GM12874 (cell line): ENCODE results near the gene PLAC9.

Experiments
- CTCF ChIP-seq: IDR thresholded peaks from 2 replicates; pipeline ENCODE4 v1.5.1; 2011; ENCODE audit warnings: low read depth, mild to moderate bottlenecking, control low read depth, low read length, moderate library complexity; ENCODE audit not compliant: insufficient read depth

Gene PLAC9

DNA sequence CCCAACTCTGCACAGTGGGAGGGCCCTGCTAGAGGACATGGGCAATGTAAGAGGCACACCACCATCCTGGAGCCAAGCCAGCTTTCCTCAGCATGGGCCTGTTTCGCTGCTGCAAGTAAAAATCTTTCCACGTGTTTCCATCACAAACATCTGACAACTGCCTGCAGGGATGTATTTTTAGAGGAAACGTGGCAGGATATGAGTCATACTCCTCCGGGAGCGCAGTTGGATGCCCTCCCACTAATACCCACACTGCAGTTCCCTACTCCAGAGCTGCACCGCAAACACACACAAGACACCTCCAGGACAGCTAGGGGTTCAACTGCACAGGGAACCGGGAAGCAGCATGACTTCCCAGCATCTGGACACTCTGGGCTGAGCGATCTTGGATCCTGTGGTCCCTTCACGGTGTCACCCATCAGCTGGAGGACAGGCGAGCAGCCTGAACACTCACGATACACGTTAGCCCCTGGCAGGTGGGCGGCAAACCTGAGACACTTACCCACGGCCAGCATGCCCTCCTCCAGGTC, 26.1 kb downstream of the PLAC9 start:
- no peak for TF ChIP-seq CTCF

GRCh38 chr10:80159166-80159873, 26.8 kb downstream of the PLAC9 start:
- no peak for TF ChIP-seq CTCF

DNA sequence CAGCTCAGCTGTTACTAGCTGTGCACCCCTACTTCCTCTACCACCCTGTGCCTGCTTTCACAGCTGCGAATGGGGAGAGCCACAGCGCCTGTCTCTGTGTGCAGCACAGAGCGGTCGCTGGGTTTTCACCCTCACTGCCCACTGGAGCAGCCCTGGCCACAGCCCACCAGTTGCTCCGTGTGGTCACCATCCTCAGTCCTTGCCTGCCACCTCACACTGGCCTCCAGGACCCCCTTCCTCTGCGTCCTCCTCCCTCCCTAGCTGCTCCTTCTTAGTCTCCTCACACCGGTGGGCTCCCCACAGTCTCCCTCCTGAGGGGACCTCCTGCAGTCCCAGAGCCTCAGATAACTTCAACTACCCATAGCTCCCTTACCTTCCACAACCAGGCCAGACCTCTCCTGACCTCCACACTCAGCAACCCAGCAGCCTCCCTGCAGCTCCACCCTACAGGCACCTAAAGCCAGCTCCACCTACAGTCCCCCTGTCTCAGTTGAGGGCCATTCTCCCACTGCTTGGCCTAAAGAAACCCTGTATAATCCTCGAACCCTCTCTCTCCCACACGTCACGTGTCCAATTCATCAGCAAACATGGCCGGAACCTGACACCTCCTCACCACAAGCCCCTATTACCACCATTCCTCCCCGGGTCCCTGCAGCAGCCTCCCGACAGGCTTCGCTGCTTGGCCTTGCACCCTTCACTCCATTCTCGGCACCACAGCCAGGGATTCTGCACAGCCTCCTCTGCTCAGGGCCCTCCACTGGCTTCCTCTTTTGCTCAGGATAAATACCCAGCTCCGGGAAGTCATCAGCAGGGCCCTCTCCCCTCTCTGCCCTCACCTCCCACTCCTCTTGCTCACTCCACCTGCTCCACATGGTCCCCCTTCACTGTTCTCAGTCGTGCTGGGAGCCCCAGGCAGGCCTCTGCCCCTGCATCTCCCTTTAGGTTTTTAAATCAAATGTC, 28.1 kb downstream of the PLAC9 start:
- TF ChIP-seq CTCF: no peak

DNA sequence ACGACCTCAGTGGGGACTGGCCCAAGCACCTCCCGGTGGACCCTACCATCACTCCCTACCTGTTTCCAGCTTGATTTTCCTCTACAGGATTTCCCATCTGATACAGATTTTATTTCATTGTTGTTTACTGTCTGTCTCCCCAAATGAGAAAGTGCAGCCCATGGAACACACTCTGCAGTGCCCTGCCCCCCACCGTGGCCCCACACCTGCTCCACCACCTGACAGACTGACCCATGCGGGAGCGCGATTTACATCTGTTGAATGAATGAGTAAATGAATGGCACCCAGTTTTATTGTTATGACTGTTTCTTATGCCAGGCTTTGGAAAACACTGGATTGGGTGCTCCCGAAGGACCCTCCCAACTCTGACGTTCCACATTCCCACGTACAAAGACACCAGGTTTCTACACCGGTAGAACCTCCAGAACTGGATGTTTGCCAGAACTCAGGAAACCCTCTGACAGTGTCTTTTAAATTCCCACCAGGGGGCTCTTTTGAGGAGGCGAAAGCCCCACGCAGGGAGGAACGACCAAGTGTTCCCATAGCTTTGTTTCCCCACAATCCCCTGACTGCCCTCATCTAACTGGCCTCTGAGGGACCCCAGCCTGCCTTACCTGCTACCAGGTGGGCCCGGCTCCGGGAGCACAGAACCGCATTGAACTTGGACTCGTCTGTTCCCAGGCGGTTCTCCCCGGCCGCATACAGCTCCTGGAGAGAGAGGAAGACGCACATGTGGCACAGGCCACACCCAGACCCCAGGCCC, 29.0 kb downstream of the PLAC9 start:
- no peak for TF ChIP-seq CTCF

GRCh38 chr10:80163741-80164341, 31.3 kb downstream of the PLAC9 start:
- no peak for TF ChIP-seq CTCF

- no peak for TF ChIP-seq CTCF
Observed at GRCh38 chr10:80164596-80164995, 32.1 kb downstream of the PLAC9 start.
